Measurements from ENCODE around the gene SMURF2. TPM values are rescaled to one million over a fixed set of nuclear protein-coding genes. Genes with fewer than 3 reads are reported as not detected.

SMURF2 gene
- total and polyA plus RNA-seq, 2 of the 4 experiments (the other 2 are of a cell fraction), result 131 to 774 TPM

- peak overlapping the region; percentile 79; the same call in 1 of the 2 replicates for H4K5ac ChIP-seq (ENCODE audit: low read depth, low read length)
- CTCF ChIA-PET, result interaction anchor here (1.0 kb wide), 1 partner anchor 9 kb away, joined by 4 read pairs; no protein-coding TSS in a partner anchor
Observed at GRCh38 chr17:64688481-64688880, 26.4 kb upstream of the SMURF2 start.

More at GRCh38 chr17:64688481-64688880, 26.4 kb upstream of the SMURF2 start:
- Histone ChIP-seq H2AK5ac (ENCODE audit: low read depth, low read length) (peak overlapping the region; percentile 99), H2BK15ac (ENCODE audit: low read depth, low read length) (peak overlapping the region; percentile 94), H3K9ac (ENCODE audit: low read depth, low read length) (no peak overlapping the region), H3K23ac (ENCODE audit: low read depth, low read length) (peak overlapping the region; percentile 83), H2BK20ac (ENCODE audit: low read depth, low read length) (peak overlapping the region; percentile 100), H3K79me1 (ENCODE audit: low read depth in 1 of 2, low read length in 2 of 2) (peaks cover 23 to 57% of the 10 kb centered on the region in 2 experiments), H2AK9ac (replicated peaks; ENCODE audit: low read depth, low read length, poor library complexity) (peak overlapping the region; percentile 1), H2AFZ (replicated peaks; ENCODE audit: low read length, poor library complexity) (no peak overlapping the region), H2BK120ac (ENCODE audit: low read depth, low read length) (peak overlapping the region; percentile 99), H3K27me3 (ENCODE audit: control insufficient read depth, insufficient read depth, low read length) (no peaks in the 10 kb centered on the region), H3K56ac (ENCODE audit: extremely low read depth, insufficient read depth, low read length) (no peak overlapping the region), H3K4ac (ENCODE audit: low read depth, low read length) (peak overlapping the region; percentile 99), H3K14ac (replicated peaks; ENCODE audit: low read depth, low read length) (peak overlapping the region; percentile 95), H3K4me3 (ENCODE audit: insufficient read depth, low read depth, low read length) (no peak overlapping the region), H3K36me3 (ENCODE audit: control insufficient read depth, insufficient read depth, low read length) (no peaks in the 10 kb centered on the region), H3K4me1 (ENCODE audit: control insufficient read depth, insufficient read depth, low read length) (peaks cover 16% of the 10 kb centered on the region), H3K18ac (ENCODE audit: low read depth, low read length) (peak overlapping the region; percentile 90), H3K9me1 (ENCODE audit: insufficient read depth, low read length) (peaks cover 15% of the 10 kb centered on the region), H4K91ac (ENCODE audit: insufficient read depth, low read depth, low read length) (peak overlapping the region; percentile 98), H2BK5ac (ENCODE audit: low read depth, low read length, poor library complexity, severe bottlenecking) (peak overlapping the region; percentile 91), H3K27ac (ENCODE audit: insufficient read depth, low read length) (peak overlapping the region; percentile 54; the same call in 1 of the 2 replicates), H3K4me2 (ENCODE audit: low read depth, low read length) (no peak overlapping the region), H4K20me1 (ENCODE audit: insufficient read depth, low read length) (no peaks in the 10 kb centered on the region), H4K8ac (ENCODE audit: low read depth in 2 of 2, low read length in 2 of 2) (peak overlapping the region; percentile 91 to 98), H3K9me3 (ENCODE audit: control insufficient read depth, insufficient read depth, low read length) (no peaks in the 10 kb centered on the region)
- TF ChIP-seq RFX5 (IDR thresholded peaks at IDR 0.05; ENCODE audit: low read depth, low read length) (no peak), CHD1 (IDR thresholded peaks at IDR 0.05; ENCODE audit: low read depth, low read length) (no peak), MAFK (IDR thresholded peaks at IDR 0.05; ENCODE audit: low read depth, low read length) (no peak), MXI1 (IDR thresholded peaks at IDR 0.05; ENCODE audit: borderline replicate concordance, low read depth, low read length) (no peak), RAD21 (IDR thresholded peaks at IDR 0.05; ENCODE audit: low read length) (no peak), NFE2L2 (IDR thresholded peaks at IDR 0.05; ENCODE audit: low read depth, low read length) (no peak), CEBPB (IDR thresholded peaks at IDR 0.05; ENCODE audit: low read depth, low read length) (no peak), MAZ (IDR thresholded peaks at IDR 0.05; ENCODE audit: borderline replicate concordance, low read depth, low read length) (no peak), POLR2A (IDR thresholded peaks at IDR 0.05; ENCODE audit: low read depth, low read length) (no peak), RCOR1 (IDR thresholded peaks at IDR 0.05; ENCODE audit: insufficient replicate concordance, low read length) (no peak), CTCF (conservative IDR thresholded peaks at IDR 0.05; ENCODE audit: low read depth, low read length) (no peak), BHLHE40 (IDR thresholded peaks at IDR 0.05; ENCODE audit: low read depth, low read length) (no peak), SMC3 (IDR thresholded peaks at IDR 0.05; ENCODE audit: low read depth, low read length) (no peak), FOS (IDR thresholded peaks at IDR 0.05; ENCODE audit: low read depth, low read length) (no peak)
- TF ChIP-seq, protein P1, sequence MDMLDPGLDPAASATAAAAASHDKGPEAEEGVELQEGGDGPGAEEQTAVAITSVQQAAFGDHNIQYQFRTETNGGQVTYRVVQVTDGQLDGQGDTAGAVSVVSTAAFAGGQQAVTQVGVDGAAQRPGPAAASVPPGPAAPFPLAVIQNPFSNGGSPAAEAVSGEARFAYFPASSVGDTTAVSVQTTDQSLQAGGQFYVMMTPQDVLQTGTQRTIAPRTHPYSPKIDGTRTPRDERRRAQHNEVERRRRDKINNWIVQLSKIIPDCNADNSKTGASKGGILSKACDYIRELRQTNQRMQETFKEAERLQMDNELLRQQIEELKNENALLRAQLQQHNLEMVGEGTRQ (IDR thresholded peaks at IDR 0.05; ENCODE audit: low read depth, low read length), result no peak
- TF ChIP-seq, protein P2, sequence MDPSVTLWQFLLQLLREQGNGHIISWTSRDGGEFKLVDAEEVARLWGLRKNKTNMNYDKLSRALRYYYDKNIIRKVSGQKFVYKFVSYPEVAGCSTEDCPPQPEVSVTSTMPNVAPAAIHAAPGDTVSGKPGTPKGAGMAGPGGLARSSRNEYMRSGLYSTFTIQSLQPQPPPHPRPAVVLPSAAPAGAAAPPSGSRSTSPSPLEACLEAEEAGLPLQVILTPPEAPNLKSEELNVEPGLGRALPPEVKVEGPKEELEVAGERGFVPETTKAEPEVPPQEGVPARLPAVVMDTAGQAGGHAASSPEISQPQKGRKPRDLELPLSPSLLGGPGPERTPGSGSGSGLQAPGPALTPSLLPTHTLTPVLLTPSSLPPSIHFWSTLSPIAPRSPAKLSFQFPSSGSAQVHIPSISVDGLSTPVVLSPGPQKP (IDR thresholded peaks at IDR 0.05; ENCODE audit: borderline replicate concordance, low read depth, low read length), result no peak
- BruUV-seq (replicated peaks), result no TSS peak
- POLR2A ChIA-PET (ENCODE audit: unreplicated experiment), result no interaction called here
- dilution Hi-C loops (cut with HindIII; ENCODE audit: low sequenced_read_pairs, unreplicated experiment) (no loop called here), in situ Hi-C loops (cut with MboI; ENCODE audit: low sequenced_read_pairs) (no loop called here), intact Hi-C loops (cut with micrococcal nuclease) (no loop called here)
- no peak for DNase-seq
- no peak for ATAC-seq (ENCODE audit: low read depth)
- 100% methylated on average over 2 of the region's 5 CpGs; no CpG with 5 or more reads in 1 of the 2 experiments for WGBS, 2 experiments (ENCODE audit: extremely low coverage in 2 of 2, insufficient read length in 1 of 2)

All from IMR-90 (cell line).